A673 (cell line): ENCODE measurements around the gene FBXO31.

Experiments used
- EZH2 ChIP-seq: fragments of 200-600 bp; sonication (generic); IDR thresholded peaks from 2 replicates; pipeline ENCODE4 v1.6.1; 2017; ENCODE audit warnings: borderline replicate concordance, low read depth, mild to moderate bottlenecking, mixed read lengths, antibody characterized with exemption, low read length; ENCODE audit not compliant: poor library complexity, severe bottlenecking
- TF ChIP-seq, protein P1 (sequence below): fragments of 300-800, 200-600 bp; sonication (generic); conservative IDR thresholded peaks from 2 replicates; pipeline ENCODE4 v1.5.1; 2017; ENCODE audit warnings: low read depth, mild to moderate bottlenecking, antibody characterized with exemption, low read length, moderate library complexity, mixed read lengths

DNA sequence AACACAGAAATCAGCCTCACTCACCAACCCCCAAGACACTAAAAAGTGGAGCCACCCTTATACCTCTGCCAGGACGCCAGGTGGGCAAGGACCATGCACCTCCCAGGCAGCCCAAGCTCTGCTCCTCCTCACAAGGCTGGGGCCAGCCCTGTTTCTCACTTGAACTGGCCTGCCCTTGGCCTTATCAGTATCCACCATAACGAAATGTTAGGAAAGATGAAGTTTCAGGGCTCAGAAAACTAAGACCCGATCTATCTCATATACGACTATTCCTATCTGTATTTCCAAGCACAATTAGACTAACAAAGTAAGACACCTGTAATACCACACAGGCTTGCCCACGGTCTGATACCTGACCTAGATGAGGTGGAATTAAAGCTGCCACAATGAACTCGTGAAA is 6.9 kb downstream of the FBXO31 start:
- no peak for TF ChIP-seq EZH2
- TF ChIP-seq, protein P1, sequence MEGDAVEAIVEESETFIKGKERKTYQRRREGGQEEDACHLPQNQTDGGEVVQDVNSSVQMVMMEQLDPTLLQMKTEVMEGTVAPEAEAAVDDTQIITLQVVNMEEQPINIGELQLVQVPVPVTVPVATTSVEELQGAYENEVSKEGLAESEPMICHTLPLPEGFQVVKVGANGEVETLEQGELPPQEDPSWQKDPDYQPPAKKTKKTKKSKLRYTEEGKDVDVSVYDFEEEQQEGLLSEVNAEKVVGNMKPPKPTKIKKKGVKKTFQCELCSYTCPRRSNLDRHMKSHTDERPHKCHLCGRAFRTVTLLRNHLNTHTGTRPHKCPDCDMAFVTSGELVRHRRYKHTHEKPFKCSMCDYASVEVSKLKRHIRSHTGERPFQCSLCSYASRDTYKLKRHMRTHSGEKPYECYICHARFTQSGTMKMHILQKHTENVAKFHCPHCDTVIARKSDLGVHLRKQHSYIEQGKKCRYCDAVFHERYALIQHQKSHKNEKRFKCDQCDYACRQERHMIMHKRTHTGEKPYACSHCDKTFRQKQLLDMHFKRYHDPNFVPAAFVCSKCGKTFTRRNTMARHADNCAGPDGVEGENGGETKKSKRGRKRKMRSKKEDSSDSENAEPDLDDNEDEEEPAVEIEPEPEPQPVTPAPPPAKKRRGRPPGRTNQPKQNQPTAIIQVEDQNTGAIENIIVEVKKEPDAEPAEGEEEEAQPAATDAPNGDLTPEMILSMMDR: no peak
